Measurements from ENCODE around the gene RELN. TPM values are rescaled to one million over a fixed set of nuclear protein-coding genes. Genes with fewer than 3 reads are reported as not detected.
A peak's percentile ranks its signal among the peaks of the same experiment; 100 is the strongest.

The RELN gene
- total RNA-seq, 1 donor from 2014 or later = not detected

- TF ChIP-seq CTCF (IDR thresholded peaks at IDR 0.05; ENCODE audit: insufficient read depth, low read length, severe bottlenecking) = peak; percentile 29
- FAIRE-seq = no peak
- Histone ChIP-seq H3K36me3 (ENCODE audit: control insufficient read depth, insufficient read depth, low read length) (no peaks in the 10 kb centered on the region), H3K4me3 (ENCODE audit: low read depth, low read length) (no peak overlapping the region), H3K27me3 (ENCODE audit: control insufficient read depth, insufficient read depth, low read length) (no peaks in the 10 kb centered on the region)
- DNase-seq (ENCODE audit: low read depth) = peak; percentile 39
Measured at GRCh38 chr7:103524042-103524907, 465.2 kb downstream of the RELN start.

- no peak for TF ChIP-seq CTCF (IDR thresholded peaks at IDR 0.05; ENCODE audit: insufficient read depth, low read length, severe bottlenecking)
- DNase-seq (ENCODE audit: low read depth) = no peak
- FAIRE-seq = no peak
- no peaks in the 10 kb centered on the region for H3K27me3 ChIP-seq (ENCODE audit: control insufficient read depth, insufficient read depth, low read length)
- no peaks in the 10 kb centered on the region for H3K36me3 ChIP-seq (ENCODE audit: control insufficient read depth, insufficient read depth, low read length)
- H3K4me3 ChIP-seq (ENCODE audit: low read depth, low read length) = no peak overlapping the region
Measured at GRCh38 chr7:103521937-103522336, 467.5 kb downstream of the RELN start.

- FAIRE-seq = no peak
- Histone ChIP-seq H3K4me3 (ENCODE audit: low read depth, low read length) (no peak overlapping the region), H3K27me3 (ENCODE audit: control insufficient read depth, insufficient read depth, low read length) (no peaks in the 10 kb centered on the region), H3K36me3 (ENCODE audit: control insufficient read depth, insufficient read depth, low read length) (no peaks in the 10 kb centered on the region)
- no peak for TF ChIP-seq CTCF (IDR thresholded peaks at IDR 0.05; ENCODE audit: insufficient read depth, low read length, severe bottlenecking)
- DNase-seq (ENCODE audit: low read depth) = no peak
Measured at GRCh38 chr7:103504505-103505135, 484.8 kb downstream of the RELN start.

- DNase-seq (ENCODE audit: low read depth) (no peak), FAIRE-seq (no peak)
- H3K4me3 ChIP-seq (ENCODE audit: low read depth, low read length) = no peak overlapping the region
- no peaks in the 10 kb centered on the region for H3K27me3 ChIP-seq (ENCODE audit: control insufficient read depth, insufficient read depth, low read length)
- TF ChIP-seq CTCF (IDR thresholded peaks at IDR 0.05; ENCODE audit: insufficient read depth, low read length, severe bottlenecking) = no peak
- no peaks in the 10 kb centered on the region for H3K36me3 ChIP-seq (ENCODE audit: control insufficient read depth, insufficient read depth, low read length)
Measured at GRCh38 chr7:103501206-103501605, 488.3 kb downstream of the RELN start.

- Histone ChIP-seq H3K4me3 (ENCODE audit: low read depth, low read length) (no peak overlapping the region), H3K27me3 (ENCODE audit: control insufficient read depth, insufficient read depth, low read length) (no peaks in the 10 kb centered on the region), H3K36me3 (ENCODE audit: control insufficient read depth, insufficient read depth, low read length) (no peaks in the 10 kb centered on the region)
- DNase-seq (ENCODE audit: low read depth) = peak; percentile 33
- no peak for FAIRE-seq
- TF ChIP-seq CTCF (IDR thresholded peaks at IDR 0.05; ENCODE audit: insufficient read depth, low read length, severe bottlenecking) = no peak
Measured at GRCh38 chr7:103499976-103500375, 489.5 kb downstream of the RELN start.
